Stimulated activated CD4-positive, alpha-beta T cell treated with anti-CD3 and anti-CD28 coated beads, Interleukin-12 subunit alpha, Interleukin-12 subunit beta, amount 100 ng/mL, for 24 hours (primary cell): ENCODE data around the gene SLC26A11.

ENCODE experiments used
- DNase-seq, 2 experiments: peaks; one replicate each; pipeline ENCODE4 v3.0.0-alpha.2; 2020; ENCODE audit warnings: low read depth in 2 of 2

SLC26A11 gene

GRCh38 chr17:80220054-80220735, at the start of gene SLC26A11, which contains the start of gene SGSH:
SLC26A11 (plus strand) TSS chr17:80220427; CDS start chr17:80221561, 1,134 bp downstream.
SGSH (minus strand) TSS chr17:80220333; CDS start chr17:80220313, 20 bp downstream.
- peak; percentile 34 to 75 for DNase-seq

DNA sequence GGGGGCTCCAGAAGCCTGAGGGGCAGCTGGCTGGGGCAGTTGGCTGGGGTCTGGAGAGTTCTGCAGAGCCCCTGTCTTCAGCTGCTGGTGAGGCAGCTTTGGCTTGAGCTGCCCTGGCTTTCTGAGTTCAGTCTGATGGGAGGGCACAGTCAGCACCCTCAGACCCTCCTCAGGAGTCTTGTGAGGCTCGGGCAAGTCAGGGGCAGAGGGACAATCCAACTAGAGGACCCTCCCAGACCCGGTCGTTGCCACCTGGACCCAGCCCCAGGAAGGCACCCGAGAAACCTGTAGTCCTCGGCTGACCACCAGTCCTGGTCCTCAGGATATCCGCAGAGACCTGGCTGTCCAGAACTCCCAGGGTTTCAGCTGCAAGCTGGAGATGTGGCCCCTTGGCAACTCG, 48.5 kb upstream of the SLC26A11 start:
- no peak for DNase-seq

- no peak for DNase-seq
Observed at GRCh38 chr17:80173126-80173525, 47.1 kb upstream of the SLC26A11 start.

GRCh38 chr17:80173916-80174315, 46.3 kb upstream of the SLC26A11 start:
- no peak for DNase-seq

DNA sequence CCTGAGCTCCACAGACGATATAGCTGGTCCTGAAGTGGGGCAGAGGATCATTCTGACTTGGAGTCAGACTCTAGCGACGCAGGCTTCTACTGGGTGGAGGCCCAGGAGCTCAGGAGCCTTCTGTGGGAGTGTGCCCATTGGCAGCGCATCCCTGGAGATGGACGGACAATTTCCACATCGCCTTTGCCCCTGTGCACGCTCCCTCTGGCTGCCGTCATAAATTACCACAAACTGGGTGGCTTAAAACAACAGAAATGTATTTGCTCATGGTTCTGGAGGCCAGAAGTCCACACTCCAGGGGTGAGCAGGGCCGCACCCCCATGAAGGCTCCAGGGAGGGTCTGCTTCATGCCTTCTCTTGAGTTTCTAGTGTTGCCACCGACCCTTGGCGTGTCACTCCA, 43.5 kb upstream of the SLC26A11 start:
- DNase-seq = no peak

DNA sequence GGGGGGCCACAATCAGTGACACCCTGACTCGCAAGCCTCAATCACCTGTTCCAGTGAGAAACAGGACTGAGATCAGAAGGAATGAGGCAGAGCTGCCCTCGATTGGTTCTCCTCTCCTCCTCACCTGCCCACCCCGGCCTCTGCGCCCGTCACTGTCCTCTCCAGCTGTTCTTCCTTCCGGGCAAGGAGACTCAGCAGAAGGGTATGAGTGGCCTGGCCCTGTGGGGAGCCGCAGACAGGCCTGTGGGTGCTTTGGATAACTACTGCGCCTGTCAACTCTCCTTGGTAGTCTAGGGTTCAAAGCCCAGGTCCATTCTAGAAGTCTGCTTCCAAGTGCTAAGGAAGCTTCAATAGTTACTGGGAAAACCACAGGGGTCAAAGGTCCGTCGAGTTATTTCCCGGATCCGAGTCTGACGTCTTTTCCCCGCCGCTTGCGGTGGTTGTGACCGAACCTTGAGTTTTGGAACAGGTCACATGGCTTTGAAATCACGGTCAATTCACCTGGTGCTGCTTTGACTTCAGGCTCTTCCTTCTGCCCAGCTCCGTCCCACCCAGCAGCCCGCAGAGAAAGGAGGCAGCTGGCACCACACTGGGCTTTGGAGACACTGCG, 42.1 kb upstream of the SLC26A11 start:
- DNase-seq = no peak

DNA sequence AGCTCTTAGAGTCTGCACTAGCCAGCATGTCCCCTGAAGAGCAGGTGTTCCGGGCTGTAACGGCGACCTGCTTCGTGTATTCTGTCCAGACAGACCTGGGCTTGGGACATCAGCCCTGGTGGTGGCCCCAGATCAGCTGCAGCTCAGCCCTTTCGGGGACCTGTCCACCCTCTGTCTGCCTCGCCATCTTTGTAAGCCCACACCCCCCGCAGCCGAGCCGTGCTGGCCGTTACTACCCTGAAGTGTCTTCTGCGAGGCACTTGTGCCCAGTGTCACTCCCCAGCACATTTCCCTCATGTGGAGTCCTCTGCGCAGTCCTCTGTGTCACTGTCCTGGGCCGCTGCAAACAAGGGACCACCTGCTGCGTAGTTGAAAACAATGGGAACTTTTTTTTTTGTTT, 40.0 kb upstream of the SLC26A11 start:
- no peak for DNase-seq

DNA sequence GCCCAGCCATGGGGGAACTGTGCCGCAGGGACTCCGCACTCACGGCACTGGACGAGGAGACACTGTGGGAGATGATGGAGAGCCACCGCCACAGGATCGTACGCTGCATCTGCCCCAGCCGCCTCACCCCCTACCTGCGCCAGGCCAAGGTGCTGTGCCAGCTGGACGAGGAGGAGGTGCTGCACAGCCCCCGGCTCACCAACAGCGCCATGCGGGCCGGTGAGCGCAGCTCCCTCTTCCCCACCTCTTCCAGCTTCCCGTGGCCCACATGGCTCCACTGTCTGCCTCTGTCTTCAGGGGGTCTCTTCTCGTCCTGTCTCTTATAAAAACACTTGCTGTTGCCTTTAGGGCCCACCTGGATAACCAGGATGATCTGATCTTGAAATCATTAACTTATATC, 38.8 kb upstream of the SLC26A11 start:
- no peak for DNase-seq

GRCh38 chr17:80182118-80182844, 37.9 kb upstream of the SLC26A11 start:
- DNase-seq = no peak

GRCh38 chr17:80182845-80183223, 37.4 kb upstream of the SLC26A11 start:
- DNase-seq = no peak

- no peak for DNase-seq
Observed at GRCh38 chr17:80183581-80184422, 36.4 kb upstream of the SLC26A11 start.

DNA sequence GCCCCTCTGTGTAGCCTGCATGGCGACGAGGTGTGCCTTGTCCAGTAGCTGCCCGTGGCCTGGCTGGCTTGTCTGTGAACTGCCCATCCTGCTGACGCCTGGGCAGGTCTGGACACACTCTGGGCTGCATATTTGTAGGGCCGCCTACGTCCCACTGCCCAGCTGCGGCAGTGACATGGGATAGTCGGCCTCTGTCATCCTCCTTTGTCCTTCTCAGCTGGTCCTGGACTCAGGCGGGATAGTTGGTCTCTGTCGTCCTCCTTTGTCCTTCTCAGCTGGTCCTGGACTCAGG, 35.9 kb upstream of the SLC26A11 start:
- DNase-seq = no peak

DNA sequence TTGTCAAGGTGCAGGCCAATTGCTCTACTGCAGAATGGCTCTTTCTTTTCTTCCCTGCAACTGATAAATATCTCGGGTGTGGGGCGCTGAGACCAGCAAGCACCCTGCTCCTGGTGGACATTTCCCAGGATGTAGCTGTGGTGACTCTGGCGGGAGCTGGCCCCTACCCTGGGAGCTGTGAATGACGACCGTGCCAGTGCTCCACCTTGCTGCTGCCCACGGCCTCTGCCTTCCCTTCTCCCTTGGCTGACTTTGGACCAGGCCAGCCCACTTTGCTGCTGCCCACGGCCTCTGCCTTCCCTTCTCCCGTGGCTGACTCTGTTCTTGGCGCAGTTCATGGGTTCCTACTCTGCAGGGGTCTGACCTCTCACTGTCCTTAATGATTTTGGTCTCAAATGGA, 34.3 kb upstream of the SLC26A11 start:
- DNase-seq = no peak

DNA sequence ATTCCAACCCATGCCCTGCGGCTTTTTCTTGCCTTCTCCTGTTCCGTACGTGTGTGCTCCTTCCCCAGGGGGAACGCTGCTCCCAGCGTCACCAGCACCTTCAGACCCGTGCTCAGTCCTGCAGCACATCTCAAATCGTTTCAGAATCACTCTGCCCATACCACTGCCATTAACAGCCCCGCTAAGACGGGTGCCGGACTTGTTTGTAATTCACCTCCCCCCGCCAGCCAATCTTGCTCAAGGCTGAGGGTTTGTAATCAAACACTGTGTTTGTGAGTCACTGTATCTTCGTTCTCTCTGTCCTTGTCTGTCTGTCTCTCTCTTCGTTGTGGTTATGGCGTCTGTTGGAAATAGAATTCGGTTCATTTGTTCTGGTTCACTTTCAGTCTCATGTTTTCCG, 33.1 kb upstream of the SLC26A11 start:
- DNase-seq = no peak

DNA sequence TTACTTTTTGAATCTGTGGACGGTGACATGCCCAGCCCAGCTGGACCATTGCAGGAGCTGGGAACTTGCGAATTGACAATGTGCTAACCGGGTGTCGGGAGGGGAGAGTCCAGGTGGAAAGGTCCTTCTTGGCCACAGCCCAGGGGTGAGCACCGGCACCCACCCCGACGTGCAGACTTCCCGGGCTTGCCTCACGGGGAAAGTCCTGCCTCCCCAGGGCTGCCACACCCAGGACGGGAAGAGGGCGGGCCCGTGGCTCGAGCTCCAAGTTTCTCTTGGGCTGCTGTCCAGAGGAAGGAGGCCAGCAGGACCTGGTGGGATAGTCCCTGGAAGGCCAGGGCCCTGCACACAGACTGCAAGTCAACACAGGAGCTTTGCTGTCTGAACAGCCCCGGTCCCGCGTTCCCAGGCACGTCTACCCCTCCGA, 32.7 kb upstream of the SLC26A11 start:
- DNase-seq = no peak

- no peak for DNase-seq
Observed at GRCh38 chr17:80189611-80190010, 30.6 kb upstream of the SLC26A11 start.

DNA sequence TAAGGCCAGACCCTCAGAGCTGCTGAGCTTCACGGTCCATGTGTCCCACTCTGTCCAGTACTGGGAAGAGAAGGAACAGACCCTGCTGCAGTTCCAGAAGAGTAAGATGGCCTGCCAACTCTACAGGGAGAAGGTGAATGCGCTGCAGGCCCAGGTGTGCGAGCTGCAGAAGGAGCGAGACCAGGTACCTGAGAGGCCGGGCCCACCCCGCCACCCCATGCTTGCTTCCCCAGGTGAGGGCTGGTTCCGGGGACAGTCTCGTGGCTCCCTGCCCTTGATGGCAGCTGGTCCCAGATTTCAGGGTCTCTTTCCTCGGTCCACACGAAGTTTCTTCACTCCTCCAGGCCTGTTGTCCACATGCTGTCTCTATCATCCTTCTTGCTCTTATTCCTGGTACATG, 29.5 kb upstream of the SLC26A11 start:
- DNase-seq = no peak

GRCh38 chr17:80191192-80191591, 29.0 kb upstream of the SLC26A11 start:
- no peak for DNase-seq

DNA sequence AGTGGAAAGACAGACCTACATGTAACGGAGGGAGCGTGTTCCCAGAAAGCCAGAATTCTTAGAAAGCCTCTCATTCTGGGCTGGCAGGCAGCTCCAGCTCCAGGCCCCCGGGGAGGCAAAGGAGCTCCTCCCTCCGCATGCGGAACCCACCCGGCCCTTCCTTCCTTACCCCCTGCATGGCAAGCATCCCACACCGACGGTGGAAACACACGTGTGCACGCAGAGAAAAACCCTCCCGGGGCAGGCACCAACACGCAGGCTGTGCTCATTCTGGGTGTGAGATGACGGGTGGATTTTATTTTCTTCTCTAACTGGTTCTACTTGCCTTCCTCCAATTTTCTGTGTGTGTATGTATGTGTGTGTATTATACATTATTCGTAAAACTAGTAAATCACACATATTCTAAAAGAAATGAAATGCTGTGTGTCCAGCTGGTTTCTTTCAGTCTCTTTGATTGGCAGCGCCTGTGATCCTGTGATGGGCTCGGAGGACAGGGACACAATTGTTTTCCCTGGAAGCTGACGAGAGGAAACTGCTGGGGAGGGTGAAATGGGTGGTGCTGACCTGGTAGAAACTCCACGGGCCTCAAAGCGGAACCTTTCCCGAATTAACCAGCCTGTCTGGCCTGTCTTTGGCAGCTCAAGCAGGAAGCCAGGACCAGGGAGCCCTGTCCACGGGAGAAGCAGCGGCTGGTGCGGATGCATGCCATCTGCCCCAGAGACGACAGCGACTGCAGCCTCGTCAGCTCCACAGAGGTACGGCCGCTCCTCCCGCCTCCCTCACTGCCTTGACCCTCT, 28.2 kb upstream of the SLC26A11 start:
- no peak for DNase-seq

GRCh38 chr17:80195141-80195540, 25.1 kb upstream of the SLC26A11 start:
- DNase-seq = no peak
